GM19023 (cell line): ENCODE data around the gene EPB41.

ENCODE experiments used
- ATAC-seq: cut with Tn5 transposase; IDR thresholded peaks from one replicate; pipeline ENCODE4 v1.9.1; 2021; ENCODE audit warnings: mild to moderate bottlenecking, moderate library complexity; ENCODE audit not compliant: unreplicated experiment

Gene EPB41

GRCh38 chr1:28890435-28890834 is 23.9 kb upstream of the EPB41 start:
- no peak for ATAC-seq

- ATAC-seq, result no peak
These were observed 23.5 kb upstream of the EPB41 start for GRCh38 chr1:28890836-28891235.

- no peak for ATAC-seq
These were observed 23.1 kb upstream of the EPB41 start for GRCh38 chr1:28891256-28891655.

- no peak for ATAC-seq
These were observed 20.8 kb upstream of the EPB41 start for GRCh38 chr1:28893403-28894102.

GRCh38 chr1:28894785-28895184 is 19.6 kb upstream of the EPB41 start:
- no peak for ATAC-seq

GRCh38 chr1:28895896-28896608 is 18.3 kb upstream of the EPB41 start:
- ATAC-seq, result no peak

GRCh38 chr1:28896609-28896986 is 17.8 kb upstream of the EPB41 start:
- ATAC-seq, result no peak

- ATAC-seq, result no peak
These were observed 16.6 kb upstream of the EPB41 start for GRCh38 chr1:28897789-28898188.

GRCh38 chr1:28898405-28898881 is 15.9 kb upstream of the EPB41 start:
- no peak for ATAC-seq

GRCh38 chr1:28899267-28899666 is 15.1 kb upstream of the EPB41 start:
- no peak for ATAC-seq

- ATAC-seq, result no peak
These were observed 13.8 kb upstream of the EPB41 start for GRCh38 chr1:28900562-28900961.

GRCh38 chr1:28902738-28903137 is 11.6 kb upstream of the EPB41 start:
- no peak for ATAC-seq

- no peak for ATAC-seq
These were observed 8.3 kb upstream of the EPB41 start for GRCh38 chr1:28905921-28906666.

GRCh38 chr1:28909198-28909597 is 5.2 kb upstream of the EPB41 start:
- ATAC-seq, result no peak

- ATAC-seq, result no peak
These were observed 3.8 kb upstream of the EPB41 start for GRCh38 chr1:28910379-28911115.

- no peak for ATAC-seq
These were observed 562 bp upstream of the EPB41 start for GRCh38 chr1:28913786-28914227.

- ATAC-seq, result peak; percentile 15
These were observed 894 bp downstream of the EPB41 start for GRCh38 chr1:28915031-28915895.

GRCh38 chr1:28917757-28918118 is 3.4 kb downstream of the EPB41 start:
- no peak for ATAC-seq

- no peak for ATAC-seq
These were observed 7.0 kb downstream of the EPB41 start for GRCh38 chr1:28921286-28921869.
